HCT116 (cell line): ENCODE results near the gene CSGALNACT2. TPM values are rescaled to one million over a fixed set of nuclear protein-coding genes. Genes with fewer than 3 reads are reported as not detected.
A peak's percentile ranks its signal among the peaks of the same experiment; 100 is the strongest.

Source experiments
- ATAC-seq: fragments of 200-7000 bp; cut with Tn5 transposase; 2 replicates; pipeline ENCODE4 v1.9.1; 2020; ENCODE audit warnings: mild to moderate bottlenecking, moderate library complexity
- BruUV-seq: library from RNA; stranded (reverse); fragments of 400-500 nt; replicated peaks from 2 replicates; lab custom pipeline; 2021; lab: Mats Ljungman, UMichigan
- CTCF ChIA-PET: fragments of 300-600 bp; sonication (Branson Sonifier 250); formaldehyde crosslinking; loops from one replicate; lab custom pipeline; 2021; ENCODE audit warnings: antibody characterized with exemption; lab: Charles Lee
- POLR2A ChIA-PET: fragments of 300-600, 350-600 bp; sonication (Branson Sonifier 250); formaldehyde crosslinking; loops from one replicate; lab custom pipeline; 2021; ENCODE audit warnings: antibody characterized with exemption; lab: Charles Lee
- RAD21 ChIA-PET, 2 experiments: fragments of 300-600 bp; sonication (Branson Sonifier 250); formaldehyde crosslinking; loops; one replicate each; lab custom pipeline; 2023; ENCODE audit warnings: low total read pairs in 2 of 2; ENCODE audit not compliant: uncharacterized antibody in 2 of 2, unreplicated experiment in 2 of 2, low non-redundant PET in 1 of 2; lab: Charles Lee
- DNase-seq: peaks from one replicate; pipeline ENCODE4 v3.0.0-alpha.2; 2010; ENCODE audit warnings: low read depth, low spot score
- H2AFZ ChIP-seq: fragments of 200-600 bp; shearing (Covaris generic), sonication (generic); 2 replicates; pipeline ENCODE4 v1.6.1; 2017; ENCODE audit warnings: low read depth, mixed run types, mixed read lengths, antibody characterized with exemption, low read length; ENCODE audit not compliant: poor library complexity, severe bottlenecking
- H3K27ac ChIP-seq: 2 replicates; pipeline ENCODE4 v1.5.1; 2012; ENCODE audit warnings: low read depth, low read length
- H3K27me3 ChIP-seq: fragments of 200-600 bp; sonication (generic); 2 replicates; pipeline ENCODE4 v1.6.1; 2016; ENCODE audit warnings: mixed run types, low read length, mixed read lengths; ENCODE audit not compliant: insufficient read depth
- H3K36me3 ChIP-seq, 2 experiments: fragments of 200-500 bp in 1 of 2; fragments of 200-600 bp in 1 of 2; sonication (Bioruptor generic) in 1 of 2; sonication (generic) in 1 of 2; 2 replicates each; pipeline versions ENCODE4 v1.5.1 to v1.6.1; 2014 to 2016; ENCODE audit warnings: low read length in 2 of 2, inconsistent platforms in 1 of 2, mixed read lengths in 1 of 2, mixed run types in 1 of 2; ENCODE audit not compliant: insufficient read depth in 2 of 2, control insufficient read depth in 1 of 2
- H3K4me1 ChIP-seq, 2 experiments: fragments of 200-600 bp in 1 of 2; sonication (generic) in 1 of 2; 2 replicates each; pipeline versions ENCODE4 v1.5.1 to v1.6.1; 2012 to 2017; ENCODE audit warnings: low read length in 2 of 2, inconsistent platforms in 1 of 2, mild to moderate bottlenecking in 1 of 2, mixed read lengths in 1 of 2, mixed run types in 1 of 2, moderate library complexity in 1 of 2; ENCODE audit not compliant: insufficient read depth in 2 of 2, control insufficient read depth in 1 of 2
- H3K4me2 ChIP-seq: fragments of 200-600 bp; sonication (generic); 2 replicates; pipeline ENCODE4 v1.6.1; 2017; ENCODE audit warnings: mixed run types, low read length, mixed read lengths
- H3K4me3 ChIP-seq, 2 experiments: fragments of 200-600 bp in 1 of 2; sonication (generic) in 1 of 2; replicated peaks in 1 of 2; 2 replicates each; pipeline ENCODE4 v1.5.1; 2011 to 2016; ENCODE audit warnings: low read length in 2 of 2, control low read depth in 1 of 2, low read depth in 1 of 2, mild to moderate bottlenecking in 1 of 2, mixed read lengths in 1 of 2, mixed run types in 1 of 2
- H3K79me2 ChIP-seq: fragments of 200-600 bp; sonication (generic); 2 replicates; pipeline ENCODE4 v1.6.1; 2017; ENCODE audit warnings: mild to moderate bottlenecking, mixed run types, low read length, moderate library complexity, mixed read lengths; ENCODE audit not compliant: insufficient read depth
- H3K9ac ChIP-seq: fragments of 200-600 bp; sonication (generic); 2 replicates; pipeline ENCODE4 v1.6.1; 2016; ENCODE audit warnings: low read length, mixed read lengths
- H3K9me2 ChIP-seq: fragments of 200-600 bp; sonication (generic), shearing (Covaris generic); 2 replicates; pipeline ENCODE4 v1.6.1; 2017; ENCODE audit warnings: mixed run types, mild to moderate bottlenecking, moderate library complexity; ENCODE audit not compliant: insufficient read depth
- H3K9me3 ChIP-seq, 2 experiments: fragments of 200-500 bp in 1 of 2; fragments of 200-600 bp in 1 of 2; sonication (Bioruptor generic) in 1 of 2; sonication (generic) in 1 of 2; 2 replicates each; pipeline ENCODE4 v1.6.1; 2014 to 2017; ENCODE audit warnings: low read length in 2 of 2, mixed read lengths in 2 of 2, inconsistent platforms in 1 of 2, low read depth in 1 of 2, mild to moderate bottlenecking in 1 of 2, mixed run types in 1 of 2, moderate library complexity in 1 of 2; ENCODE audit not compliant: control insufficient read depth in 1 of 2, insufficient read depth in 1 of 2
- H4K20me1 ChIP-seq: fragments of 200-600 bp; sonication (generic), shearing (Covaris generic); 2 replicates; pipeline ENCODE4 v1.6.1; 2017; ENCODE audit warnings: mixed run types, mild to moderate bottlenecking, moderate library complexity; ENCODE audit not compliant: insufficient read depth
- CTCF ChIP-seq, 3 experiments: fragments of 200-600 bp in 1 of 3; sonication (generic) in 1 of 3; IDR thresholded peaks in 2 of 3; conservative IDR thresholded peaks in 1 of 3; 2 replicates each; pipeline ENCODE4 v1.5.1; 2012 to 2017; ENCODE audit warnings: low read depth in 2 of 3, low read length in 2 of 3, antibody characterized with exemption in 1 of 3, borderline replicate concordance in 1 of 3, control low read depth in 1 of 3, mild to moderate bottlenecking in 1 of 3, mixed read lengths in 1 of 3, mixed run types in 1 of 3, moderate library complexity in 1 of 3; ENCODE audit not compliant: insufficient read depth in 1 of 3
- EGR1 ChIP-seq: IDR thresholded peaks from 2 replicates; pipeline ENCODE4 v1.6.1; 2012; ENCODE audit warnings: low read depth
- ELF1 ChIP-seq: IDR thresholded peaks from 2 replicates; pipeline ENCODE4 v1.6.1; 2012; ENCODE audit warnings: low read depth, borderline replicate concordance
- JUND ChIP-seq: IDR thresholded peaks from 2 replicates; pipeline ENCODE4 v1.6.1; 2012
- MAX ChIP-seq: IDR thresholded peaks from 2 replicates; pipeline ENCODE4 v1.6.1; 2012
- RAD21 ChIP-seq: IDR thresholded peaks from 2 replicates; pipeline ENCODE4 v1.6.1; 2012; ENCODE audit warnings: low read depth, mild to moderate bottlenecking
- ZBTB33 ChIP-seq: IDR thresholded peaks from 2 replicates; pipeline ENCODE4 v1.6.1; 2011; ENCODE audit warnings: mild to moderate bottlenecking, low read length, moderate library complexity; ENCODE audit not compliant: insufficient replicate concordance; ENCODE audit errors: extremely low read depth
- ZFX ChIP-seq: fragments of 450-650 bp; IDR thresholded peaks from 2 replicates; pipeline ENCODE4 v1.6.1; 2017
- intact Hi-C: fragments of 100-400 bp; cut with micrococcal nuclease; formaldehyde crosslinking; loops from 2 replicates; pipeline ENCODE4 v1.10.0; 2022
- total RNA-seq: library from RNA; stranded (reverse); gene quantifications from one replicate; pipeline ENCODE4 v1.2.1, GENCODE V29; 2021; ENCODE audit not compliant: unreplicated experiment
- TF ChIP-seq, protein P1 (sequence below): IDR thresholded peaks from 2 replicates; pipeline ENCODE4 v1.6.1; 2012

CSGALNACT2 gene
- total RNA-seq, 1 experiment from 2014 or later, result 9.9 TPM

DNA sequence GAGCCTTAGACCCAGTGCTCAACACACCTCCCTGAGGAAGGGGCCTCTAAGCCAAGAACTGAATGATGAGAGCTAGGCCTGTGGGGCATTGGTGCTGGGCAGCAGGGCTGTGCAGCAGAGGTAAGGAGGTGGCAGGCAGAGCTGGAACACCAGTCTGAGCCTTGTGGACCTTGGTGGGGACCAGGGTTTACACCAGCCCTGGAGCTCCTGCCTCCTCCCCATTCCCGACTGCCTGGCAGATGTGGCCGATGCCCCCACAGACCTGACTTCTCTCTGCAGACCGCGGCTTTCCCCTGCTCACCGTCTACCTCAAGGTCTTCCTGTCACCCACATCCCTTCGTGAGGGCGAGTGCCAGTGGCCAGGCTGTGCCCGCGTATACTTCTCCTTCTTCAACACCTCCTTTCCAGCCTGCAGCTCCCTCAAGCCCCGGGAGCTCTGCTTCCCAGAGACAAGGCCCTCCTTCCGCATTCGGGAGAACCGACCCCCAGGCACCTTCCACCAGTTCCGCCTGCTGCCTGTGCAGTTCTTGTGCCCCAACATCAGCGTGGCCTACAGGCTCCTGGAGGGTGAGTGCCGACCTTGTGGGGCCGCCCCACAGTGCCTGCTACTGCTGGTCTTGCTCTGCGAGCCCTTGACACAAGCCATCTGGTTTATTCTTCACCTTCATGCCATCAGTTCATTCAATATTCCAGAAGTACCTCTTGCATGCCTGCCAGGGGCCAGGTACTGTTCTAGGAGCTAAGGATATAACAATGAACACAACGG, 36.0 kb upstream of the CSGALNACT2 start:
- ChIA-PET POLR2A (no interaction called here), RAD21 (no interaction called here), CTCF (no interaction called here)
- BruUV-seq, result no TSS peak
- Histone ChIP-seq H3K9ac (no peak overlapping the region), H3K27ac (no peak overlapping the region), H3K79me2 (no peaks in the 10 kb centered on the region), H3K4me3 (no peak overlapping the region), H3K4me2 (no peak overlapping the region), H4K20me1 (no peaks in the 10 kb centered on the region), H3K36me3 (no peaks in the 10 kb centered on the region), H3K9me2 (no peaks in the 10 kb centered on the region), H3K27me3 (no peaks in the 10 kb centered on the region), H2AFZ (no peak overlapping the region), H3K4me1 (peaks cover 0 to 10% of the 10 kb centered on the region in 2 experiments; a peak in 2 of 4 replicates), H3K9me3 (no peaks in the 10 kb centered on the region)
- TF ChIP-seq, protein P1, sequence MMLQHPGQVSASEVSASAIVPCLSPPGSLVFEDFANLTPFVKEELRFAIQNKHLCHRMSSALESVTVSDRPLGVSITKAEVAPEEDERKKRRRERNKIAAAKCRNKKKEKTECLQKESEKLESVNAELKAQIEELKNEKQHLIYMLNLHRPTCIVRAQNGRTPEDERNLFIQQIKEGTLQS, result no peak
- no peak for TF ChIP-seq MAX
- ATAC-seq (no peak), DNase-seq (no peak)
- intact Hi-C loops, result no loop called here

- H3K4me3 ChIP-seq, result peak overlapping the region; percentile 29 to 50; a peak in 3 of 4 replicates
- H3K27ac ChIP-seq, result peak overlapping the region; percentile 46; the same call in 1 of the 2 replicates
- CTCF ChIA-PET, result interaction anchor here (1.0 kb wide), 2 partner anchors 240 to 241 kb away, joined by 3 to 4 read pairs; no protein-coding TSS in a partner anchor
- H2AFZ ChIP-seq, result peak overlapping the region; percentile 84
- peak overlapping the region; percentile 33; the same call in 1 of the 2 replicates for H3K9ac ChIP-seq
- H4K20me1 ChIP-seq, result no peaks in the 10 kb centered on the region
- intact Hi-C loops, result loop anchor here (1.0 to 2.0 kb wide), 4 partner anchors 27 to 357 kb away; no protein-coding TSS in a partner anchor
- peaks cover 0 to 10% of the 10 kb centered on the region in 2 experiments; a peak in 2 of 4 replicates for H3K4me1 ChIP-seq
- RAD21 ChIA-PET, result interaction anchor here in 1 of 2 experiments (0.7 kb wide), 1 partner anchor 356 kb away, joined by 3 read pairs; no protein-coding TSS in a partner anchor
- H3K9me3 ChIP-seq, result no peaks in the 10 kb centered on the region
- H3K36me3 ChIP-seq, result no peaks in the 10 kb centered on the region
- ATAC-seq (peak; percentile 96), DNase-seq (peak; percentile 41)
- H3K9me2 ChIP-seq, result no peaks in the 10 kb centered on the region
- POLR2A ChIA-PET, result no interaction called here
- BruUV-seq, result no TSS peak
- no peaks in the 10 kb centered on the region for H3K79me2 ChIP-seq
- no peaks in the 10 kb centered on the region for H3K27me3 ChIP-seq
- peak overlapping the region; percentile 82 for H3K4me2 ChIP-seq
- TF ChIP-seq JUND, result no peak
- TF ChIP-seq ZFX, result no peak
- peak; percentile 47; the same call in 1 of the 2 replicates for TF ChIP-seq EGR1
- no peak for TF ChIP-seq MAX
- TF ChIP-seq ZBTB33, result no peak
- peak; percentile 88 to 98 (median 96) for TF ChIP-seq CTCF (IDR thresholded peaks at IDR 0.05 in 2 of 3, conservative IDR thresholded peaks at IDR 0.05 in 1 of 3; ENCODE audit: borderline replicate concordance in 1 of 3, insufficient read depth in 1 of 3, low read depth in 2 of 3, low read length in 2 of 3)
- peak; percentile 97 for TF ChIP-seq RAD21
- TF ChIP-seq, protein P1, result no peak
- TF ChIP-seq ELF1, result no peak
These were observed 32.9 kb upstream of the CSGALNACT2 start for GRCh38 chr10:43105102-43105955.
